Prostate gland (tissue), 2 donors: ENCODE results near the gene RXRB. TPM values are rescaled to one million over a fixed set of nuclear protein-coding genes. Genes with fewer than 3 reads are reported as not detected.
"Not testable (repeated sequence)": the region's sequence is repeated elsewhere in the genome, so short reads cannot be mapped to it uniquely, and the experiment has no call there.

Source experiments
- DNase-seq: peaks from one replicate; pipeline ENCODE4 v3.0.0-alpha.2; 2019; ENCODE audit warnings: low spot score
- H3K27ac ChIP-seq, 2 donors: fragments of 200-600 bp; sonication (generic); 2 replicates each; pipeline ENCODE4 v1.5.1; 2017 to 2019
- H3K27me3 ChIP-seq: fragments of 200-600 bp; sonication (generic); replicated peaks from 2 replicates; pipeline ENCODE4 v1.5.1; 2019; ENCODE audit not compliant: insufficient read depth
- H3K36me3 ChIP-seq, 2 donors: fragments of 200-600 bp; sonication (generic); 1 replicate in 1 of 2; 2 replicates in 1 of 2; pipeline versions ENCODE4 v1.5.1 to v1.8.1; 2017 to 2019
- H3K4me1 ChIP-seq: fragments of 200-600 bp; sonication (generic); replicated peaks from 2 replicates; pipeline ENCODE4 v1.5.1; 2019
- H3K4me3 ChIP-seq, 2 donors: fragments of 200-600 bp; sonication (generic); 2 replicates each; pipeline ENCODE4 v1.5.1; 2017 to 2019
- H3K9me3 ChIP-seq: fragments of 200-600 bp; sonication (generic); 2 replicates; pipeline ENCODE4 v1.5.1; 2017
- CTCF ChIP-seq, 4 experiments: fragments of 200-600 bp in 2 of 4; fragments of 450-650 bp in 2 of 4; sonication (generic) in 2 of 4; IDR thresholded peaks; 1 replicate in 3 of 4; 2 replicates in 1 of 4; pipeline ENCODE4 v1.5.1; 2016 to 2019; ENCODE audit warnings: antibody characterized with exemption in 4 of 4, mild to moderate bottlenecking in 2 of 4, moderate library complexity in 2 of 4
- POLR2A ChIP-seq: fragments of 450-650 bp; IDR thresholded peaks from one replicate; pipeline ENCODE4 v1.6.1; 2016; ENCODE audit warnings: antibody characterized with exemption, mild to moderate bottlenecking
- POLR2AphosphoS5 ChIP-seq: sonication (generic); formaldehyde crosslinking; IDR thresholded peaks from one replicate; pipeline ENCODE4 v1.6.1; 2017; ENCODE audit warnings: antibody characterized with exemption
- WGBS: methylation state at CpG from one replicate; pipeline ENCODE4 v1.1.5; 2018; 5-methylcytosine and 5-hydroxymethylcytosine counted together
- intact Hi-C: fragments of 100-400 bp; cut with DNase I; formaldehyde crosslinking; loops from one replicate; pipeline ENCODE4 v1.14.2; 2022
- total RNA-seq, 2 donors: library from RNA; depleted of rRNA; stranded (reverse); fragments of >200 nt; gene quantifications; one replicate each; pipeline ENCODE4 v1.1.0, GENCODE V29; 2016

The RXRB gene
- total RNA-seq, 2 donors from 2014 or later: 30.6 to 40.5 TPM

DNA sequence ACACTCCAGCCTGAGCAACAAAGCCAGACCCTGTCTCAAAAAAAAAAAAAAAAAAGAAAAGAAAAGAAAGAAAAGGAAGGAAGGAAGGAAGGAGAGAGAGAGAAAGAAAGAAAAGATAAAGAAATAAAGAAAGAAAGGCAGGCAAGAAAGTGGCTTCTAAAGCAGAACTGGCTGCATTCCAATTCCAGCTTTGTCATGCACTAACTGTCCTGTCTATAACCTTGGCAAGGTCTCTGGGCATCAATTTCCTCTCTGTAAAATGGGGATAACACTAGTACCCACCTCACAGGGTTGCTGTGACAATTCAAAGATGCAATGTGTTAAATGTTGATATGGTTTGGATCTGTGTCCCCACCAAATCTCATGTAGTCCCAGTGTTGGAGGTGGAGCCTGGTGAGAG is 35.9 kb upstream of the RXRB start:
- no peaks in the 10 kb centered on the region for H3K4me1 ChIP-seq
- no peak overlapping the region for H3K27ac ChIP-seq
- no peaks in the 10 kb centered on the region for H3K9me3 ChIP-seq
- peaks cover 4% of the 10 kb centered on the region for H3K27me3 ChIP-seq
- H3K4me3 ChIP-seq: no peak overlapping the region
- DNase-seq: no peak
- no peaks in the 10 kb centered on the region for H3K36me3 ChIP-seq
- TF ChIP-seq POLR2A: no peak
- no peak for TF ChIP-seq CTCF (IDR thresholded peaks at IDR 0.05)
- no peak for TF ChIP-seq POLR2AphosphoS5
- intact Hi-C loops: no loop called here

GRCh38 chr6:33235221-33235634 is 34.8 kb upstream of the RXRB start:
- TF ChIP-seq POLR2AphosphoS5: no peak
- no peak for TF ChIP-seq POLR2A
- TF ChIP-seq CTCF (IDR thresholded peaks at IDR 0.05): no peak
- Histone ChIP-seq H3K27ac (no peak overlapping the region), H3K9me3 (no peaks in the 10 kb centered on the region), H3K27me3 (peaks cover 4% of the 10 kb centered on the region), H3K4me3 (no peak overlapping the region), H3K36me3 (no peaks in the 10 kb centered on the region), H3K4me1 (no peaks in the 10 kb centered on the region)
- WGBS: 17% methylated on average over 6 of the region's 6 CpGs
- no peak for DNase-seq
- intact Hi-C loops: no loop called here

DNA sequence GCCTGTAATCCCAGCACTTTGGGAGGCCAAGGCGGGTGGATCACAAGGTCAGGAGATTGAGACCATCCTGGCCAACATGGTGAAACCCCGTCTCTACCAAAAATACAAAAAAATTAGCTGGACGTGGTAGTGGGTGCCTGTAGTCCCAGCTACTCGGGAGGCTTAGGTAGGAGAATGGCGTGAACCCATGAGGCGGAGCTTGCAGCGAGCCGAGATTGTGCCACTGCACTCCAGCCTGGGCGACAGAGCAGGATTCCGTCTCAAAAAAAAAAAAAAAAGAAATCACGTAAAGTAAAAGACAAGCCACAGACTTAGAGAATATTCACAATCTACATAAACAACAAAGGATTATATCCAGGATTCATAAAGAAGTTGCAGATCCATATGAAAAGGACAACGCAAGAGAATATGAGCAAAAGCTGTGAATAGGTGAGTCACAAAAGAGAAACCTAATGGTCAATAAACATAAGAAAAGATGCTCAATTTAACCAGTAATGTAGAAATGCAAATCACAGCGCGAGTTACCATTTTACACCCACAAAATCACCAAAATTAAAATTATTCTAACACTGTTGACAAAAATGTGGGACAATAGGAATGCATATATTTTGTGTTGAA is 26.1 kb upstream of the RXRB start:
- H3K4me1 ChIP-seq, H3K27ac ChIP-seq, H3K27me3 ChIP-seq, intact Hi-C loops, H3K9me3 ChIP-seq, H3K36me3 ChIP-seq, DNase-seq, H3K4me3 ChIP-seq: not testable (repeated sequence)
- WGBS: 39% methylated on average over 14 of the region's 14 CpGs

DNA sequence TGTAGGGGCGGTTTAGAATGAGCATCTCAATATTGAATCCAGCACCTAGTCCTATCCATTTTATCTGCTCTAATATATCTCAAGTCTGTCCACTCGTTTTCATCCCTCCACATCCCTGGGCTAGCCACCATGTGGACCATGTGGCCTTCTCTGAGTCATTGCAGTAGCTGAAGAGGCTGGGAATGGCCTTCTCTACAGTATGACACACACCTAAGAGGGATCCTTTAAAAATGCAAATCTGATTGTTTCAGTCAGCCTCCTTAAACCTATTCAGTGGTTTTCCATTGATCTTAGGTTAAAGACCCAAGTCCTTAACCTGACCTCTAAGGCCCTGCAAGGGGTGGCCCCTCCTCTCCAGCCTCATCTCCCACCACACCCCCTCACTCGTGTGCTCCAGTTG is 17.2 kb upstream of the RXRB start:
- Histone ChIP-seq H3K4me1 (no peaks in the 10 kb centered on the region), H3K27me3 (no peaks in the 10 kb centered on the region), H3K27ac (no peak overlapping the region), H3K36me3 (no peaks in the 10 kb centered on the region), H3K9me3 (no peaks in the 10 kb centered on the region), H3K4me3 (no peak overlapping the region)
- 70% methylated on average over 3 of the region's 3 CpGs for WGBS
- intact Hi-C loops: no loop called here
- DNase-seq: no peak
- TF ChIP-seq POLR2AphosphoS5: no peak
- no peak for TF ChIP-seq POLR2A
- TF ChIP-seq CTCF (IDR thresholded peaks at IDR 0.05): no peak

DNA sequence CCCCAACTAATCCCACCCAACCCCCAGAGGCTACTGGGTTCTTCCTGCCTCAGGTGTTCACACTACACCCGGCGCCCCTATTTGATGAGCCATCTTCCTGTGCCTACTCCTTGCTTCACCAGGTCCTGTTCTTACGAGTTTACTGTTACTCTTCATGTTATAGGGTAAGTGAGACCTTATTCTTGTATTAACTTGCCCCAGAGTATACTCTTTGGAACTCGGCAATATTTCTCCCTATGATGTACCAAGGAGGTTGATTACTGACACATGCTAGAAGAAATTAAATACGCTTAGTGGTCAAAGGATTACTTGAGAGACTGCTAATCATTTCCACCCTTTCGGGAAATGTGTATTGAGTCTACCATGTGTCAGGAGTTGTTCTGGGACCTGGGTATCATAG is 16.8 kb upstream of the RXRB start:
- 55% methylated on average over 6 of the region's 6 CpGs for WGBS
- no peak for DNase-seq
- no peaks in the 10 kb centered on the region for H3K4me1 ChIP-seq

More for the DNA sequence above, 16.8 kb upstream of the RXRB start:
- no peaks in the 10 kb centered on the region for H3K27me3 ChIP-seq
- no peak overlapping the region for H3K27ac ChIP-seq
- no peaks in the 10 kb centered on the region for H3K9me3 ChIP-seq
- intact Hi-C loops: no loop called here
- no peak overlapping the region for H3K4me3 ChIP-seq
- no peak for TF ChIP-seq CTCF (IDR thresholded peaks at IDR 0.05)
- TF ChIP-seq POLR2A: no peak
- TF ChIP-seq POLR2AphosphoS5: no peak
- no peaks in the 10 kb centered on the region for H3K36me3 ChIP-seq
